T follicular helper cell (primary cell): Measurements from ENCODE around the gene YJEFN3.
A peak's percentile ranks its signal among the peaks of the same experiment; 100 is the strongest.

Source experiments
- DNase-seq: peaks from one replicate; pipeline ENCODE4 v3.0.0-alpha.2; 2020; ENCODE audit warnings: low read depth

Gene YJEFN3

GRCh38 chr19:19495614-19496603 lies 32.8 kb upstream of the YJEFN3 start:
- no peak for DNase-seq

GRCh38 chr19:19498255-19498991 lies 30.3 kb upstream of the YJEFN3 start:
- DNase-seq = no peak

- DNase-seq = no peak
Measured at GRCh38 chr19:19499272-19499995, 29.3 kb upstream of the YJEFN3 start.

- DNase-seq = no peak
Measured at GRCh38 chr19:19500975-19501644, 27.6 kb upstream of the YJEFN3 start.

GRCh38 chr19:19501798-19502197 lies 26.9 kb upstream of the YJEFN3 start:
- no peak for DNase-seq

GRCh38 chr19:19502281-19502680 lies 26.4 kb upstream of the YJEFN3 start:
- DNase-seq = no peak

- no peak for DNase-seq
Measured at GRCh38 chr19:19502808-19503602, 25.7 kb upstream of the YJEFN3 start.

- DNase-seq = no peak
Measured at GRCh38 chr19:19504754-19505668, 23.7 kb upstream of the YJEFN3 start.

- DNase-seq = no peak
Measured at GRCh38 chr19:19505669-19506326, 22.9 kb upstream of the YJEFN3 start.

- DNase-seq = no peak
Measured at GRCh38 chr19:19506592-19506991, 22.1 kb upstream of the YJEFN3 start.

GRCh38 chr19:19507354-19507753 lies 21.4 kb upstream of the YJEFN3 start:
- no peak for DNase-seq

- DNase-seq = no peak
Measured at GRCh38 chr19:19508217-19508616, 20.5 kb upstream of the YJEFN3 start.

- no peak for DNase-seq
Measured at GRCh38 chr19:19510432-19510831, 18.3 kb upstream of the YJEFN3 start.

- DNase-seq = no peak
Measured at GRCh38 chr19:19513682-19514081, 15.0 kb upstream of the YJEFN3 start.

- DNase-seq = no peak
Measured at GRCh38 chr19:19514215-19514657, 14.5 kb upstream of the YJEFN3 start.

GRCh38 chr19:19514881-19515641 lies 13.7 kb upstream of the YJEFN3 start, which contains the start of gene TSSK6:
Gene TSSK6 (minus strand): TSS chr19:19515548. CDS start chr19:19515427, 121 bp downstream.
- DNase-seq = no peak

GRCh38 chr19:19515642-19516519 lies 12.8 kb upstream of the YJEFN3 start, which contains the start of gene NDUFA13:
Gene NDUFA13 (plus strand): TSS chr19:19516225. CDS start chr19:19516239, 14 bp downstream.
- peak; percentile 88 for DNase-seq
